Measurements from ENCODE around the gene PRPS1L1. TPM values are rescaled to one million over a fixed set of nuclear protein-coding genes. Genes with fewer than 3 reads are reported as not detected.

PRPS1L1 gene
- total RNA-seq, 1 donor from 2014 or later, result not detected

GRCh38 chr7:18036783-18037182 lies 9.1 kb upstream of the PRPS1L1 start:
- no peaks in the 10 kb centered on the region for H3K9me3 Mint-ChIP-seq (ENCODE audit: low read depth)
- no peaks in the 10 kb centered on the region for H3K36me3 Mint-ChIP-seq (ENCODE audit: low read depth)
- H3K4me3 Mint-ChIP-seq (ENCODE audit: unreplicated experiment), result no peak overlapping the region
- no peak for DNase-seq (ENCODE audit: low spot score)
- no peaks in the 10 kb centered on the region for H3K27me3 Mint-ChIP-seq (ENCODE audit: low read depth)
- no peak for TF ChIP-seq CTCF (IDR thresholded peaks at IDR 0.05)
- H3K27ac Mint-ChIP-seq (ENCODE audit: unreplicated experiment), result no peak overlapping the region
- H3K4me1 Mint-ChIP-seq (ENCODE audit: low read depth), result peaks cover 25% of the 10 kb centered on the region

GRCh38 chr7:18030758-18031157 lies 3.1 kb upstream of the PRPS1L1 start:
- no peak for DNase-seq (ENCODE audit: low spot score)
- TF ChIP-seq CTCF (IDR thresholded peaks at IDR 0.05), result no peak
- Mint-ChIP-seq H3K36me3 (ENCODE audit: low read depth) (no peaks in the 10 kb centered on the region), H3K4me3 (ENCODE audit: unreplicated experiment) (no peak overlapping the region), H3K9me3 (ENCODE audit: low read depth) (no peaks in the 10 kb centered on the region), H3K4me1 (ENCODE audit: low read depth) (peaks cover 14% of the 10 kb centered on the region), H3K27me3 (ENCODE audit: low read depth) (no peaks in the 10 kb centered on the region), H3K27ac (ENCODE audit: unreplicated experiment) (no peak overlapping the region)

DNA sequence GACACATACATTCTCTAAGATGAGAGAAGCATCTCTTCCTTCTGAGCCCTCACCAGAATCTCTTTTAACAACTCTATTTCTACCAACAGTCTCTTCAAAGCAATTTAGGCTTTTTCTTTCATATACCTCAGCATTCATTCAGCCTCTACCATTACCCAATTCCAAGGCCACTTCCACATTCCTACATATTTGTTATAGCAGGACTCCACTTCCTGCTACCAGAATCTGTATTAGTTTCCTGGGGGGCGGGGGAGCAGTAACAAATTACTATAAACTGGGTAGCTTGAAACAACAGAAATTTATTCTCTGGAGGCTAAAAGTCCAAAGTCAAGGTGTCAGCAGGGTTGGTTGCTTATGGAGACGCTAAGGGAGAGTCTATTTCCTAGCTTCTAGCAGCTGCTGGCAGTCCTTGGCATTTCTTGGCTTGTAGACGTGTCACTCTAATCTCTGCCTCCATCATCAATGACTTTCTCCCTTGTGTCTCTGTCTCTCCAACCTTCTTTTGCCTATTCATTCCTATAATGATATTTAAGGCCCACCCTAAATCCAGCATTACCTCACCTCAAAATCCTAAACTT lies 7.4 kb downstream of the PRPS1L1 start:
- Mint-ChIP-seq H3K4me1 (ENCODE audit: low read depth) (peaks cover 10% of the 10 kb centered on the region), H3K27me3 (ENCODE audit: low read depth) (no peaks in the 10 kb centered on the region), H3K36me3 (ENCODE audit: low read depth) (no peaks in the 10 kb centered on the region), H3K27ac (ENCODE audit: unreplicated experiment) (no peak overlapping the region), H3K9me3 (ENCODE audit: low read depth) (peaks cover 7% of the 10 kb centered on the region), H3K4me3 (ENCODE audit: unreplicated experiment) (no peak overlapping the region)
- TF ChIP-seq CTCF (IDR thresholded peaks at IDR 0.05), result no peak
- no peak for DNase-seq (ENCODE audit: low spot score)

- DNase-seq (ENCODE audit: low spot score), result no peak
- H3K27ac Mint-ChIP-seq (ENCODE audit: unreplicated experiment), result no peak overlapping the region
Observed at GRCh38 chr7:18019555-18019954, 8.1 kb downstream of the PRPS1L1 start.

More at GRCh38 chr7:18019555-18019954, 8.1 kb downstream of the PRPS1L1 start:
- Mint-ChIP-seq H3K4me3 (ENCODE audit: unreplicated experiment) (no peak overlapping the region), H3K9me3 (ENCODE audit: low read depth) (peaks cover 4% of the 10 kb centered on the region), H3K4me1 (ENCODE audit: low read depth) (peaks cover 10% of the 10 kb centered on the region), H3K36me3 (ENCODE audit: low read depth) (no peaks in the 10 kb centered on the region), H3K27me3 (ENCODE audit: low read depth) (no peaks in the 10 kb centered on the region)
- TF ChIP-seq CTCF (IDR thresholded peaks at IDR 0.05), result no peak

Data from chondrocyte (in vitro differentiated cells).